NCI-H345 treated with DMSO at 0.1 percent for 48 hours (cell line): ENCODE data around the gene PVR.
"Not testable (repeated sequence)": the region's sequence is repeated elsewhere in the genome, so short reads cannot be mapped to it uniquely, and the experiment has no call there.

ENCODE experiments used
- DNase-seq: peaks from one replicate; lab custom pipeline; 2025; ENCODE audit not compliant: unreplicated experiment; lab: John Stamatoyannopoulos, UW

PVR gene

GRCh38 chr19:44694184-44694579 is 50.5 kb downstream of the PVR start:
- no peak for DNase-seq

GRCh38 chr19:44696939-44697669 is 53.4 kb downstream of the PVR start:
- no peak for DNase-seq

GRCh38 chr19:44697670-44698034 is 53.9 kb downstream of the PVR start:
- DNase-seq = no peak

GRCh38 chr19:44698492-44699201 is 54.9 kb downstream of the PVR start, which contains the start of gene CEACAM16:
TSS of gene CEACAM16 (plus strand) at chr19:44699151. CDS start at chr19:44701457, 2,306 bp downstream.
- no peak for DNase-seq

- DNase-seq = no peak
These were observed 56.8 kb downstream of the PVR start for GRCh38 chr19:44700547-44700946.

- no peak for DNase-seq
These were observed 57.5 kb downstream of the PVR start for GRCh38 chr19:44701228-44701627.

- DNase-seq = no peak
These were observed 59.0 kb downstream of the PVR start for GRCh38 chr19:44702551-44703176.

- DNase-seq = no peak
These were observed 59.8 kb downstream of the PVR start for GRCh38 chr19:44703336-44704078.

GRCh38 chr19:44704982-44705381 is 61.3 kb downstream of the PVR start:
- no peak for DNase-seq

GRCh38 chr19:44705502-44706010 is 61.8 kb downstream of the PVR start:
- no peak for DNase-seq

- no peak for DNase-seq
These were observed 63.0 kb downstream of the PVR start for GRCh38 chr19:44706506-44707236.

GRCh38 chr19:44707794-44708193 is 64.1 kb downstream of the PVR start:
- no peak for DNase-seq

GRCh38 chr19:44708940-44709339 is 65.2 kb downstream of the PVR start:
- no peak for DNase-seq

- DNase-seq = not testable (repeated sequence)
These were observed 65.9 kb downstream of the PVR start for GRCh38 chr19:44709434-44710266.

GRCh38 chr19:44710483-44710882 is 66.8 kb downstream of the PVR start:
- DNase-seq = no peak

GRCh38 chr19:44712864-44713515 is 69.3 kb downstream of the PVR start:
- no peak for DNase-seq
